Effector memory CD4-positive, alpha-beta T cell (primary cell): Measurements from ENCODE around the gene NT5DC4.

Experiments
- DNase-seq, 3 donors: peaks; one replicate each; pipeline ENCODE4 v3.0.0-alpha.2; 2020
- H3K27ac ChIP-seq: 2 replicates; pipeline ENCODE4 v1.7.0; 2013; ENCODE audit warnings: mild to moderate bottlenecking, low read length, moderate library complexity; ENCODE audit not compliant: insufficient read depth, poor library complexity, severe bottlenecking
- H3K27me3 ChIP-seq: replicated peaks from 2 replicates; pipeline ENCODE4 v1.7.0; 2013; ENCODE audit warnings: mild to moderate bottlenecking, low read length; ENCODE audit not compliant: insufficient read depth, control insufficient read depth, poor library complexity, severe bottlenecking
- H3K36me3 ChIP-seq: 2 replicates; pipeline ENCODE4 v1.7.0; 2013; ENCODE audit warnings: mild to moderate bottlenecking, low read length, moderate library complexity; ENCODE audit not compliant: control insufficient read depth, insufficient read depth
- H3K4me1 ChIP-seq: 2 replicates; pipeline ENCODE4 v1.7.0; 2013; ENCODE audit warnings: low read length, mild to moderate bottlenecking; ENCODE audit not compliant: control insufficient read depth, insufficient read depth, poor library complexity, severe bottlenecking
- H3K4me3 ChIP-seq: 2 replicates; pipeline ENCODE4 v1.7.0; 2013; ENCODE audit warnings: low read length, low read depth, mild to moderate bottlenecking; ENCODE audit not compliant: insufficient read depth, poor library complexity, severe bottlenecking
- H3K9me3 ChIP-seq: 2 replicates; pipeline ENCODE4 v1.7.0; 2013; ENCODE audit warnings: mild to moderate bottlenecking, low read length, moderate library complexity; ENCODE audit not compliant: control insufficient read depth

The NT5DC4 gene

GRCh38 chr2:112721819-112722522 lies 1.2 kb downstream of the NT5DC4 start:
- H3K4me1 ChIP-seq = no peaks in the 10 kb centered on the region
- no peak overlapping the region for H3K27ac ChIP-seq
- H3K36me3 ChIP-seq = no peaks in the 10 kb centered on the region
- H3K4me3 ChIP-seq = no peak overlapping the region
- no peaks in the 10 kb centered on the region for H3K9me3 ChIP-seq
- no peak for DNase-seq
- no peaks in the 10 kb centered on the region for H3K27me3 ChIP-seq

DNA sequence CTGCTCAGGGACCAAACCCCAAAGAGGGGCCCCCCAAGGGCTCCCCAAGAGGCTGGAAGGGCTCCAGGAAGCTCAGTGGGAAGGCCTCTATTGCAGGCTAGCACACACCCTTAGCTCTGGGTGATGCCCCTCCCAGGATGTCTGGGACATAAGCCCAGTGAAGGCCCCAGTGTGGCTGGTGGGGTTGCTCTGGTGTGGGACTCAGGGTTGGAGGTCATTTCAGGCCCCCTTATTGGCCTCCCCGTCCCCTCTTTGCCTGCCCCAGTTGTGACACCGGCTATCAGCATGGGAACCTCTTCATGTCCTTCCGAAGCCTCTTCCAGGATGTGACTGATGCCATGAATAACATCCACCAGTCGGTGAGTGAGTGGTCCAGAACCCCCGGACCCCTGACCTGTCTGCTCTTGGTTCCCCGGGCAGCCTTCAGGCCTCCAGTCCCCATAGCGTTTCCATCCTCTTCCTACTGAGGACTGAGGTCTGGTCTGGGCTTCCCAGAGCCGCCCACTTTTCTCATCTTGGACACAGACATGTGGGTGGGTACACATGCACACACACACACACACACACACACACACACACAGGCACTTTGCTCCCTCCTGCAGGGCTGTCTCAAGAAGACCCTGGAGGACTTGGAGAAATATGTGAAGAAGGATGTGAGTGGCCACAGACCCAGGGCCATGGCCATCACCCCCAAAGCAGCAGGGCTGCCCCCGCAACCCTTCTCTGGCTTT lies 2.2 kb downstream of the NT5DC4 start:
- no peaks in the 10 kb centered on the region for H3K4me1 ChIP-seq
- no peak overlapping the region for H3K27ac ChIP-seq
- H3K9me3 ChIP-seq = no peaks in the 10 kb centered on the region
- H3K4me3 ChIP-seq = no peak overlapping the region
- no peaks in the 10 kb centered on the region for H3K36me3 ChIP-seq
- no peaks in the 10 kb centered on the region for H3K27me3 ChIP-seq
- no peak for DNase-seq

- H3K4me3 ChIP-seq = no peak overlapping the region
- no peaks in the 10 kb centered on the region for H3K9me3 ChIP-seq
- DNase-seq = no peak
Observed at GRCh38 chr2:112723547-112723940, 2.7 kb downstream of the NT5DC4 start.

GRCh38 chr2:112723995-112724394 lies 3.2 kb downstream of the NT5DC4 start:
- DNase-seq = no peak
- no peaks in the 10 kb centered on the region for H3K4me1 ChIP-seq
- no peaks in the 10 kb centered on the region for H3K27me3 ChIP-seq
- H3K36me3 ChIP-seq = no peaks in the 10 kb centered on the region
- no peaks in the 10 kb centered on the region for H3K9me3 ChIP-seq
- H3K4me3 ChIP-seq = no peak overlapping the region
- no peak overlapping the region for H3K27ac ChIP-seq

More at GRCh38 chr2:112723547-112723940, 2.7 kb downstream of the NT5DC4 start:
- H3K27me3 ChIP-seq = no peaks in the 10 kb centered on the region
- H3K36me3 ChIP-seq = no peaks in the 10 kb centered on the region
- H3K27ac ChIP-seq = no peak overlapping the region
- no peaks in the 10 kb centered on the region for H3K4me1 ChIP-seq

- Histone ChIP-seq H3K27me3 (no peaks in the 10 kb centered on the region), H3K4me3 (no peak overlapping the region), H3K36me3 (no peaks in the 10 kb centered on the region), H3K27ac (no peak overlapping the region), H3K9me3 (no peaks in the 10 kb centered on the region), H3K4me1 (no peaks in the 10 kb centered on the region)
- no peak for DNase-seq
Observed at GRCh38 chr2:112724591-112725525, 4.0 kb downstream of the NT5DC4 start.

DNA sequence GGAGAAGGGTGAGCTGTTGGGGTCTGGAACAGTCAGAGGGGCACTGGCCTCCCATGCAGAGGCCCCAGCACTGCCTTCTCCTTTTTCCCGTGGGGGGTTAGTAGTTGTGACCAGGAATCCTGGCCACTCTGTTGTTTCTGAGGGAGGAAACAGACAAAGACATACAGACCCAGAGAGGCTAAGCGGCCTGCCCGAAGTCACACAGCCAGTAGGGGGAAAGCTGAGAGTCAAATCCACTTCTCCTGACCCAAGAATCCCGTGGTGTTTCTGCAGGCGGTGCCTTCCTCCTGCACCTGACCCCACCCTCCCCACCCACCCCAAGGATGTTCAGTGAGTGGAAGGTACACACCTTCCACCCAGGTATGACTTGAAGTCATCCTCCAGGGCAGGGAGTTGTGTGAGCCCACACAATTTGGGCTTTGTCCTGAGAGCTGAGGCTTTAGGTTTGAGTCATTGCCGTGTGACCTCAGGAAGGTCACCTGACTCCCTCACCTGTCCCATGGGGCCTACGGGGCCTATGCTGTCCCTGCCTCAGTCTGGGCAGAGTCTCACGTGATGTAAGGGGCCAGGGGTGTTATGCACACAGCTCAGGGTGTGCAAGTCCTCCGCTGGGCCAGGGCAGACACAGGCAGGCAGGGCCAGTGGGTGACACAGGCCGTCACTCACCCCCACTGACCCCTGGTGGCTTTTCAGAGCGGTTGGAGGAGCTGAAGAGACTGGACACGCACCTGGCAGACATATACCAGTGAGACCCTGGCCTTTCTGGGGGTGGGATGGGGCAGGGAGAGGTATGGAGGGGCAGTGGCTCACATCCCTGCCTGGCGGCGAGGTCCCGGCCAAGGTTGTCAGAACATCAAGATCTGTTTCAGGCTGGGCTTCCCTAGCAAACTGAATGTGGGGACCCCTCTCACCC lies 5.0 kb downstream of the NT5DC4 start:
- Histone ChIP-seq H3K4me1 (no peaks in the 10 kb centered on the region), H3K27ac (no peak overlapping the region), H3K36me3 (no peaks in the 10 kb centered on the region), H3K27me3 (no peaks in the 10 kb centered on the region), H3K4me3 (no peak overlapping the region), H3K9me3 (no peaks in the 10 kb centered on the region)
- DNase-seq = no peak

- no peak overlapping the region for H3K4me3 ChIP-seq
- H3K9me3 ChIP-seq = no peaks in the 10 kb centered on the region
- DNase-seq = peak; percentile 69 to 79 (median 76)
- no peaks in the 10 kb centered on the region for H3K27me3 ChIP-seq
- H3K36me3 ChIP-seq = no peaks in the 10 kb centered on the region
- no peak overlapping the region for H3K27ac ChIP-seq
- H3K4me1 ChIP-seq = no peaks in the 10 kb centered on the region
Observed at GRCh38 chr2:112726487-112727190, 5.8 kb downstream of the NT5DC4 start.

DNA sequence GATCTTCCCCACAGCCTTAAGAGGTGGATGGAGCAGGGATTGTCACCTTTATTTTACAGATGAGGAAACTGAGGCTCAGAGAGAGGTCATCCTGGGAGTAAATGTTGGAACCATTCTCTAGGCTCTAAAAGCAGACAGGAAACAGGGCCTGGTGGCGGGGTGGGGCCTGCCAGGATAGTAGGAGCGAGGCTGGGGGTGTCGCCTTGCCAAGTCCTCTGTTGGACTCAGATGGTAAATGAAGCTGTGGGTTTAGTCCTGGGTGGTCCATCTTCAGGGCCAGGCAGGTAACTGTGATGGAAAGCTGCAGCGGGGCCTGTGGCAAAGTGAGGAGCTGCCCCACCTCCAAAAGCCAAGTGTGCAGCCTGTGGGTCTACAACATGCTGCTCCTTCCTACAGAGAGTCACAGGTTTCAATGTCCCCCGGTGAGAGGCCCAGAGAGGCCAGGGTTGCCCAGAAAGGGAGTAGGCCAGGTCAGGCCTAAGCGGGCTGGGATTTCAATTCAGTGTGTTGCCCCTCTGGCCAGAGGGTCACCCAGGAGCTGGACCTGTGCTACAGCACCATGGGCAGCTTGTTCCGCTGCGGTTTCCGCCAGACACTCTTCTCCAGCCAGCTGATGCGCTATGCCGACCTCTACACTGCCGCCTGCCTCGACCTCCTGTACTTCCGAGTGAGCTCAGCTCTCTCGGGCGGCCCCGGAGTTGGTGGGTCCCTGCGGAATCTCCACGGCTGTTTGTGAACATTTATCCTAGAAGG lies 6.6 kb downstream of the NT5DC4 start:
- Histone ChIP-seq H3K27ac (no peak overlapping the region), H3K36me3 (no peaks in the 10 kb centered on the region), H3K4me1 (no peaks in the 10 kb centered on the region)

More for the DNA sequence above, 6.6 kb downstream of the NT5DC4 start:
- H3K4me3 ChIP-seq = no peak overlapping the region
- no peaks in the 10 kb centered on the region for H3K27me3 ChIP-seq
- H3K9me3 ChIP-seq = no peaks in the 10 kb centered on the region
- no peak for DNase-seq
